Calu3 (cell line): Measurements from ENCODE around the gene USP54. TPM values are rescaled to one million over a fixed set of nuclear protein-coding genes. Genes with fewer than 3 reads are reported as not detected.

Experiments
- BruUV-seq: library from RNA; stranded (reverse); fragments of 400-500 nt; replicated peaks from 2 replicates; lab custom pipeline; 2021; lab: Mats Ljungman, UMichigan
- CTCF ChIA-PET: fragments of 300-600 bp; sonication (Branson Sonifier 250); formaldehyde crosslinking; loops from one replicate; lab custom pipeline; 2022; ENCODE audit warnings: antibody characterized with exemption; lab: Charles Lee
- DNase-seq: peaks from one replicate; pipeline ENCODE4 v3.0.0; 2022
- H3K27ac Mint-ChIP-seq: one replicate; pipeline ENCODE4 v1.8.0; 2022; ENCODE audit warnings: mixed read lengths; ENCODE audit not compliant: unreplicated experiment
- H3K27me3 Mint-ChIP-seq: one replicate; pipeline ENCODE4 v1.8.0; 2022; ENCODE audit warnings: mixed read lengths; ENCODE audit not compliant: unreplicated experiment
- H3K36me3 Mint-ChIP-seq: one replicate; pipeline ENCODE4 v1.8.0; 2022; ENCODE audit warnings: mild to moderate bottlenecking, moderate library complexity, mixed read lengths; ENCODE audit not compliant: insufficient read depth, unreplicated experiment
- H3K4me1 Mint-ChIP-seq: one replicate; pipeline ENCODE4 v1.8.0; 2022; ENCODE audit warnings: mild to moderate bottlenecking, low read depth, mixed read lengths; ENCODE audit not compliant: unreplicated experiment
- H3K4me3 Mint-ChIP-seq: one replicate; pipeline ENCODE4 v1.8.0; 2022; ENCODE audit warnings: mild to moderate bottlenecking, low read depth, moderate library complexity, mixed read lengths; ENCODE audit not compliant: unreplicated experiment
- H3K9me3 Mint-ChIP-seq: one replicate; pipeline ENCODE4 v1.8.0; 2022; ENCODE audit warnings: low read depth, mixed read lengths; ENCODE audit not compliant: unreplicated experiment
- CTCF ChIP-seq: fragments of 200-600 bp; IDR thresholded peaks from one replicate; pipeline ENCODE4 v1.8.0; 2022; ENCODE audit warnings: antibody characterized with exemption; ENCODE audit not compliant: unreplicated experiment
- intact Hi-C: fragments of 100-400 bp; cut with micrococcal nuclease; formaldehyde crosslinking; loops from one replicate; pipeline ENCODE4 v1.10.0; 2022; ENCODE audit not compliant: unreplicated experiment
- total RNA-seq: library from RNA; stranded (reverse); gene quantifications from 2 replicates; pipeline ENCODE4 v1.2.3, GENCODE V29; 2022

Gene USP54
- total RNA-seq, 1 experiment from 2014 or later, result 48.1 TPM

DNA sequence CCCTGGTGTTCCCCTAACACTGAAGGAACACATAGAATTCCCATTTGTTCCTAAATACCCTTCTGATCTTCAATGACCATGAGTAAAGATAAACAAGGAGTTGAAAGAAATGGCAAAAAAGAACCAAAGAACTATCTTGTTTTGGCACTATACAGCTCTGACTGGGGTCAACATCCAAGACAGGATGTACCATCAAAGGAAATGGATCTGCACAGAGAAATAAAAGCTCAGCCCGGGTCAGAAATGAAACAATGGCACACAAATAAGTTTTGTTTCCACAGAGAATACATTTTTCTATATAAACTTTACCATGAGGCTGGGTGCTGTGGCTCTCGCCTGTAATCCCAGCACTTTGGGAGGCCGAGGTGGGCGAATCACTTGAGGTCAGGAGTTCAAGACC is 18.0 kb upstream of the USP54 start:
- CTCF ChIA-PET, result no interaction called here
- no peaks in the 10 kb centered on the region for H3K4me1 Mint-ChIP-seq
- H3K4me3 Mint-ChIP-seq, result no peak overlapping the region
- H3K27me3 Mint-ChIP-seq, result no peaks in the 10 kb centered on the region
- H3K36me3 Mint-ChIP-seq, result no peaks in the 10 kb centered on the region
- intact Hi-C loops, result no loop called here
- BruUV-seq, result no TSS peak
- H3K9me3 Mint-ChIP-seq, result no peaks in the 10 kb centered on the region
- H3K27ac Mint-ChIP-seq, result no peak overlapping the region
- no peak for DNase-seq
- TF ChIP-seq CTCF, result no peak

DNA sequence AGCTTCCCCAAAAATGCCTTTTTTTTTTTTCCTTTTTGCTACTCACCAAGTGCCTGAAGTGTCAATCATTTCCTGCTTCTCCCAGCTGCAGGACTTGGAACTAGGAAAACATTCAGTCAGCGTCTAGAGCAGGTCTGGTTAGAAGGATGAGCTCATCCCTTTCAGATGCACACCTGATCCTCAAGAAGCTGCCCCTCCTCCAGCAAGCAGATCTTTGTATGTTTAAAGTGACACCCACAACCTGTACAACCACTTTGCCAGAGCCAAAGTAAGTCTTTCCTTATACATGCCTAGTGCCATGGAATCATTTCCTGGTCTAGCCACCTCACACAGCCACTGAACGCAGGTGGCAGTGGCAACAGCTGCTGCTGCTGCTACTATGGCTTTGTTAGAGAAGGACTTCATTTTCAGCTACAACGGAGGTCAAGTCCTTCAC is 10.4 kb upstream of the USP54 start:
- Mint-ChIP-seq H3K36me3 (peaks cover 8% of the 10 kb centered on the region), H3K27ac (peak overlapping the region; percentile 90), H3K4me3 (peak overlapping the region; percentile 51), H3K27me3 (no peaks in the 10 kb centered on the region), H3K9me3 (no peaks in the 10 kb centered on the region), H3K4me1 (peaks cover 14% of the 10 kb centered on the region)
- TF ChIP-seq CTCF, result no peak
- CTCF ChIA-PET, result interaction anchor here (0.5 to 2.2 kb wide), 7 partner anchors 11 to 1796 kb away, joined by 3 to 16 read pairs (median 4); partner anchors contain the start of gene USP54
- DNase-seq, result peak; percentile 86
- intact Hi-C loops, result no loop called here
- no TSS peak for BruUV-seq

DNA sequence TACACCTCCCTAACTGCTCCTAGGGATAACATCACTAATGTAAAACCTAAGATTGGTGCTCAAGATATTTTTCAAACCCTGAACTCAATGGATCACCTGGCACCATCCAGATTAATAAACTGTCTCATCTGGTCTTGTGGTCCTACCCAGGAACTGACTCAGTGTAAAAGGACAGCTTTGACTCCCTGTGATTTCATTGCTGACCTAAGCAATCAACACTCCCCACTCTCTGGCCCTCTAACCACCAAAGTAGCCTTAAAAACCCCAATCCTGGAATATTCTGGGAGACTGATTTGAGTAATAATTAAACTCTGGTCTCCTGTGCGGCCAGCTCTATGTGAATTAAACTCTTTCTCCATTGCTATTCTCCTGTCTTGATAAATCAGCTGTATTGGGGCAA is 6.2 kb upstream of the USP54 start:
- Mint-ChIP-seq H3K27me3 (no peaks in the 10 kb centered on the region), H3K27ac (no peak overlapping the region), H3K9me3 (no peaks in the 10 kb centered on the region), H3K4me1 (peaks cover 21% of the 10 kb centered on the region), H3K36me3 (peaks cover 8% of the 10 kb centered on the region), H3K4me3 (no peak overlapping the region)
- CTCF ChIA-PET, result interaction anchor here (0.5 to 0.9 kb wide), 2 partner anchors 28 to 79 kb away, joined by 3 to 5 read pairs; no protein-coding TSS in a partner anchor
- TF ChIP-seq CTCF, result no peak
- DNase-seq, result no peak
- intact Hi-C loops, result no loop called here
- no TSS peak for BruUV-seq

DNA sequence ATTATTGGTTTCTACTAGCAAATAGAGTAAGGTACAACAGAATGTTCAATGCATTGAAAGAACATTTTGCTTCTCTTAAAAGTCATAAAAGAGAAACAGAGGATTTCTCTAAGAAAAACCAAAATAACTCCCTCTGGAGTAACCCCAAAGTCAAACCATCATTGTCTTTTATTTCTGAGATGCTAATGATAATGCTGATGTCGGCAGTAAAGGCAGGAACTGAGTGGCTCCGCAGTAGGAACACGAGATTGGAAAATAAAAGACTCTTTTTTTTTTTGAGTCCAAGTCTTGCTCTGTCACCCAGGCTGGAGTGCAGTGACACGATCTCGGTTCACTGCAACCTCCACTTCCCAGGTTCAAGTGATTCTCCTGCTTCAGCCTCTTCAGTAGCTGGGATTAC is 2.7 kb upstream of the USP54 start:
- no peaks in the 10 kb centered on the region for H3K36me3 Mint-ChIP-seq
- CTCF ChIA-PET, result no interaction called here
- H3K4me3 Mint-ChIP-seq, result no peak overlapping the region
- H3K4me1 Mint-ChIP-seq, result peaks cover 34% of the 10 kb centered on the region
- DNase-seq, result no peak
- no TSS peak for BruUV-seq
- no peak for TF ChIP-seq CTCF
- H3K27me3 Mint-ChIP-seq, result no peaks in the 10 kb centered on the region
- intact Hi-C loops, result loop anchor here (5.0 kb wide), 1 partner anchor 33 kb away; no protein-coding TSS in a partner anchor
- H3K9me3 Mint-ChIP-seq, result no peaks in the 10 kb centered on the region
- no peak overlapping the region for H3K27ac Mint-ChIP-seq
